Stimulated activated CD4-positive, alpha-beta T cell treated with anti-CD3 and anti-CD28 coated beads, Interleukin-2, amount 100 ng/mL, for 48 hours (primary cell): ENCODE data around the gene ATP5F1B.
A peak's percentile ranks its signal among the peaks of the same experiment; 100 is the strongest.

Source experiments
- DNase-seq, 2 donors: peaks; one replicate each; pipeline ENCODE4 v3.0.0-alpha.2; 2020

Gene ATP5F1B

GRCh38 chr12:56645201-56645716, 525 bp downstream of the ATP5F1B start:
- DNase-seq = no peak

DNA sequence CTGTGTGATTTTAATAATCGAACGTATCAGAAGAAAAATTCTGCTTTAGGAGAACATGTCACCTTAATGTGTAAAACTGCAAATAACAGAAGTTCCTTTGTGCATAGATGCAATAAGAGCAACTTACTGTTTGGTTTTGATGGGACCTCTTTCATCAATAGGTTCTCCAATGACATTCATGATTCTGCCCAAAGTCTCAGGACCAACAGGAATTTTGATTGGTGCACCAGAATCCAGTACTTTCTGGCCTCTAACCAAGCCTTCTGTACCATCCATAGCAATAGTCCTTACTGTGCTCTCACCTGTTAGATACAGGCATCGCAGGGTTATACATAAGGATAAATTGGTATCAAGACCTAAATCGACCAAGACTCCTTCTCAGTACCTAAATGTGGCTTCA, 1.1 kb downstream of the ATP5F1B start:
- no peak for DNase-seq

GRCh38 chr12:56641219-56641618, 4.6 kb downstream of the ATP5F1B start:
- DNase-seq = no peak

DNA sequence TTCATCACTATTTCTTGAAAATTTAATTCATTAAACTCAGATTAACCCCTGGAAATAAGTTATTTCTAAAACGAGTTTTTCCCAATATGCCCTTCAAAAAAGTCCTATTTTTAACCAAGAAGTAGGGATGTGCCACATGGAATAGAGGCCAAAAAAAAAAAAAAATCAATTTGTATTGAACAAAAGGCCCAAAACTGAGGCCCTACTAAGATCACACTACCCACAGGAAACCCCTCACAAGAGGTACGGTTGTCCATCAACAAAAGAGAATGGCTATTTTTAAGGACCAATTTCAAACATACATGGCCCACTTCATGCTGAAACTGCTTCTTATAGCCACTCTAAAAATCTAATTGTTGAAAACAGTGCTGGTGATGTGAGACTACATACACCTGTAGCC, 8.2 kb downstream of the ATP5F1B start:
- no peak for DNase-seq

GRCh38 chr12:56636675-56637540, 8.9 kb downstream of the ATP5F1B start:
- DNase-seq = peak; percentile 84 to 87

- DNase-seq = peak; percentile 74 to 81
These were observed 9.7 kb downstream of the ATP5F1B start for GRCh38 chr12:56635806-56636674.

GRCh38 chr12:56634837-56635791, 10.7 kb downstream of the ATP5F1B start:
- DNase-seq = peak; percentile 47 to 59

DNA sequence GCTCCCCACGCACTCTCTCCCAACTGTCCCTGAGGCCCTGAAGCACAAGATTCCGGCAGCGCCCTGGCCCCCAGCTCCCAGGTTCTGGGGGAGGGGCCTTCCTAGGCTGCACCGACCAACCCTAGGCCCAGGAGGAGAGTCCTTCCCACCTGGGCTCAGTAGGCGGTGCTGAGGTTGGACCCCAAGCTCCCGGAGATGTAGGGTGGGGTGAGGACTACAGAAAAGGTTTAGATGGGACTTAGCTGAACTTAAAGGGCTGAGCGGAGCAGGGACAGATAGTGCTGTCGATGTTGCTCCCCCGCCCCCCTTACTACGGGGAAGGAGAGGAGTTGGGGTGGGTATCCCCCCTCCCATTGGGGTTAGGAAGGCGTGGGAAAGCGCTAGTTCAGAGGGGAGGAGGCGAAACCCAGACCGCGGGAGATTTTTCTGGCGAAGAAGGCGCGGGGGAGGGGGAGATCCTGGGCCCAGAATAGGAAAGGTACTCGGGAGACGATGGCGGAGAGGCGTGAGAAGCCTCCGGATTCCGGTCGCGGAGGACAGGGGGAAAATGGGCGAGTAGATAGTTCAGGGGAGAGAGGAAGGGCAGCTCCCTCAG, 11.4 kb downstream of the ATP5F1B start:
- DNase-seq = peak in 1 of 2 donors; percentile 13

GRCh38 chr12:56633468-56634241, 12.1 kb downstream of the ATP5F1B start:
- no peak for DNase-seq

DNA sequence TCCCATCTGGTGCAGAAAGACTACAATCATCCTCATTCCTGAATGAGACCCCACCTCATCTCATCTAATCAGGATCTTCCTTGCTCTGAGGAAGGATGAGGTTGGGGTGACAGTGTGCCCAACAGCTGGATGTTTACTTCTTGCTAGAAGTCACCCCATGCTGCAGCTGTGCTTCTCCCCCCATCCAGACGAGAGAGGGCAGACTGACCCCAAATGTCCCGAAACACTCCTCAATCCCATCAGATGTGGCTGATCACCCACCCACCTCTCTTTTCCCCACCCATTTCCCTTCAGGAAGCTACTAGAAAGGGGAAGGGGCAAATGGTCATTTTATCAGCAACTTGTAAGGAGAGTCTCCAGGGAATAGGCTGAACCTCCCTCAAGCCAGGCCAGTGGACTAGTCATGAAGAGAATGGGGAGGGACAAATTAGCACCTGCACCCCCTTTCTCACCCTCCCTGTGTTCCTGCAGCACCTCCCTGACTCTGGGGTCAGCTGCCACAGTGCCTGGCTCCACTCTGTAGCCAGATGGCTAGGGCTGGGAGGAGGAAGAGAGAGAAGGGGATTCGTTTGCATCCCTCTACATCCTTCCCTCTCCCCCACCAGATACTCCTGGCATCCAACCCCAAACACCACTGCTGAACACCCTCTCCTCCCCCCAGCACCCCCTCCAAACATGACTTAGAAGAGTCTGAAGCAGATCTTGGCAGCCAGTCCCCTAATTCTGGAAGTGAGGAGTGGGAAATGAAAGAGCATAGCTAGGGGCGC, 12.9 kb downstream of the ATP5F1B start:
- DNase-seq = no peak

DNA sequence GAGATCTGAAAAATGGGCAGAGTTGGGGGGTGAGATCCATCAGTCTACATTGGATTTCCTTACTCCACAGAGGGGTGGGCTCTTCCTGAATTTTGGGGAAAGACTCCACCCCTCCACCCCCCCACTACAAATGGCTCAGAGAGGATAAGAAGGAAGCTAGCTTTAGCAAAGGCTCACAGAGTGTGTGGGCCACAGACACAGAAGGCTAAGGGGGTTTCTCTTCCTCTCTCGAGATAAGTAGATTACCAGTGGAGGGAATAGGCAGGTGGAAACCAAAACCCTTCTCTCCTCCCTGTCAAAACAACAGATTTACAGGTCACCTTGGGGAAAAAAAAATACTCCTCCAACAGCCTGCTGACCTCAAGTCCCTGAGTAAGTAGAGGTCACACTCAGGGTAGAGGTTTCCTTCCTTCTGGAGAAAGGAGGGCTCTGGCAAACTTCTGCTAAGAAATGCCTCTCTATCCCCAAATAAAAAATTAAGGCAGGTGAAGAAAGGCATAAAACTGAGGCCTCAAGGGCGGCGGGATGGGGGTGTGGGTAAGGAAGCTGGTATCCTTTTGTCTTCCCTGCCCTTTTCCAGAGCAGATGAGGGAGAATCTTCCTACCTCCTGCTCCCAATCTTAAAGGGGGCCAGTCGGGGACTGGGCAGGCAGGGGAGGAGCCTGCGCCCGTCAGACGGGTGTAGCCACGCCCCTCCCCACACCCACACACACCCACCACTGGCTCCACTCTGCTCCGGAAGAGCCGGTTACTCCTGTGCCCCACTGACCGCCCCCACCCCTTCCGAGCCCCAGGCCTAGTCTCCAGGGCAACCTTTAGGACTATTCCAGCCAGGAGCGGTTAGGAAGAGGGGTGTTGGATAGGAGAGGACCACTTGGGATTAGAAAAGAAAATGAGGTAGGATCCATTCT, 13.7 kb downstream of the ATP5F1B start:
- peak; percentile 35 to 61 for DNase-seq

DNA sequence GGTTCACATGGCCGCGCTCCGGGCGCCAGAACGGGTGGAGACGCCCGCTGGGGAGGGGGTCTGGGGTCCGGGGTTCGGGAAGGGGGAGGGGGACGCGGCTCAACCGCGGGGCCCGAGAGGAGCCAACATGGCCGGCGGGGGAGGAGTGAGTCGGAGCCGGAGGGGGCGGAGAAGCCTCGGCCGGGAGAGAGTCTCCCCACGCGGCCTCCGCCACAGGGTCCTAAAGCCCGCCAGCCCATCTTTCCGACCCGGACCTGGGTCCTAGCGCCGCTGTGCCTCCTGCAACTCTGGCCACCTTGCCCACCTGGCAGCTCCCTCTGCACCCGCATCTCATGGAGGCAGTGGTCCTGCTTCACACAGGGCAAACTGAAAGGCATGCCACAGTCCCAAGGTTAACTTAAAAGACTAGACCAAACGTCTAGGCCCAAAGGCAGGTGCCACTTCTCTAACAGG, 15.6 kb downstream of the ATP5F1B start, which contains the start of gene BAZ2A:
BAZ2A (minus strand) TSS at position 147 of the 453 bp plus-strand sequence. CDS start 12,796 bp downstream, outside the sequence.
- DNase-seq = peak; percentile 79 to 82

DNA sequence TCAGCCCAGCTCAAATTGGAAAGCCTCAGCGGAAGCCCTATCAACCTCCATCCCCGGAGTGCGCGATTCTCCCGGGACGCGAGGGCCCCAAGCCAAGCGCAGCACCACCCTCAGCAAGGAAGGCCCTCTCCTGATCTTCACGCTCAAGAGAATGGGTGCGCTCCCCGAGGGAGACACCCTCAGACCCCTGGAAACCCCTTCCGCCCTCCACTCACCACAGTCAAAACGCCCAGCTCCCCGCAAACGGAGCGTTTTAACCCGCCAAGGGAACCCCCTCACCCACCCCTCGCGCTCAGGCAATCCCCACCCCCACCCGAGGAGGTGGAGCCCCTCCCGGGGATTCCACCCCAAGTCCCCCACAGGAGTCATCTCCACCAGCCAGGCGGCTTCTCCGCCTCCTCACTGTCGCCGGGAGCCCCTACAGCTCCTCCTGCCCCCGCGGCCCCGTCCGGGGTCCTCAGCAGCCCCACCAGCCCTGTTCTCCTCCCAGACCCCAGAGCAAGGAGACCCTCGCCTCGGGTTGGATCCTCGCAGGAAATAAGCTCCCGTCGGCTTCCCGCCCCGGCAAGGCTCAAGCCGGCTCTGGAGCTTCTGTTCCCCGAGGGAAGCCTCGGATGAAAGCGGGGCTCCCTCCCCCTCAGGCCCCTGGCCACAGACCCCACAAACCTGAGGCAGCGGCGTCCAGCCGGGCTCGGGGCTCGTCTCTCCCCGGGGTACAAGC, 16.2 kb downstream of the ATP5F1B start:
- peak; percentile 26 to 29 for DNase-seq

GRCh38 chr12:56628671-56629458, 16.9 kb downstream of the ATP5F1B start:
- peak; percentile 36 to 52 for DNase-seq

DNA sequence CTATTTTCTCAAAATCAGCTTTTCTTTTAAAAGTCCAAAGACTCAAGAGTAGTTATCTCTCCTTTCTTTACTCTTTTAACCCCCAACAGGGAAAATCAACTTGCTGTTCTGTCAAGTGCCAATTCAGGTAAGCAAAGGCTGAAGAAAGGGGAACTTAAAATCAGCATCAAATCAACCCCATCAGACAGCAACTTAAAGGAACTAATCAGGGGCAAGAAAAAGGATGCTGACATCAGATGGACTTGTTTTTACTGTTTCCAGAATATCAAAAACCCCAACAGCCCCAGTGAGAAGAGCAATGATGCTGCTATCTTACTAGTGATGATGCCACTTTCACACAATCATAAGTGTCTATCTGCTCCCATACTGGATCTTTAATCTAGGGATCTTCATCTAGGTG, 19.1 kb downstream of the ATP5F1B start:
- no peak for DNase-seq

- no peak for DNase-seq
These were observed 23.2 kb downstream of the ATP5F1B start for GRCh38 chr12:56622535-56622934.

- no peak for DNase-seq
These were observed 28.9 kb downstream of the ATP5F1B start for GRCh38 chr12:56616925-56617324.
